Measurements from ENCODE around the gene DAB2. TPM values are rescaled to one million over a fixed set of nuclear protein-coding genes. Genes with fewer than 3 reads are reported as not detected.

Gene DAB2
- total and polyA plus RNA-seq, 2 donors from 2014 or later: 138 to 199 TPM

- no peaks in the 10 kb centered on the region for H3K36me3 ChIP-seq (ENCODE audit: control insufficient read depth in 2 of 3, insufficient read depth in 3 of 3, low read length in 3 of 3)
- H3K4me3 ChIP-seq (ENCODE audit: low read length in 3 of 3): no peak overlapping the region
- TF ChIP-seq CTCF (IDR thresholded peaks at IDR 0.05; ENCODE audit: borderline replicate concordance, extremely low read depth, insufficient read depth): no peak
- intact Hi-C loops (cut with DNase I): no loop called here
- no peaks in the 10 kb centered on the region for H3K4me1 ChIP-seq (ENCODE audit: control insufficient read depth in 2 of 3, insufficient read depth in 2 of 3, low read depth in 1 of 3, low read length in 3 of 3)
- no peak overlapping the region for H3K27ac ChIP-seq (ENCODE audit: low read depth in 2 of 2, low read length in 2 of 2)
- FAIRE-seq: no peak
- H3K27me3 ChIP-seq (ENCODE audit: control insufficient read depth, insufficient read depth, low read length): no peaks in the 10 kb centered on the region
- peaks cover 0 to 5% (median 0%) of the 10 kb centered on the region in 3 donors for H3K9me3 ChIP-seq (ENCODE audit: control insufficient read depth in 2 of 3, insufficient read depth in 1 of 3, low read length in 3 of 3)
- H3K9ac ChIP-seq (ENCODE audit: low read length in 3 of 3): no peak overlapping the region
- no peak for DNase-seq
Observed at GRCh38 chr5:39353717-39354399, 70.9 kb downstream of the DAB2 start.

GRCh38 chr5:39352951-39353350, 71.8 kb downstream of the DAB2 start:
- FAIRE-seq: no peak
- DNase-seq: no peak
- H3K4me1 ChIP-seq (ENCODE audit: control insufficient read depth in 2 of 3, insufficient read depth in 2 of 3, low read depth in 1 of 3, low read length in 3 of 3): no peaks in the 10 kb centered on the region
- H3K27me3 ChIP-seq (ENCODE audit: control insufficient read depth, insufficient read depth, low read length): no peaks in the 10 kb centered on the region
- H3K36me3 ChIP-seq (ENCODE audit: control insufficient read depth in 2 of 3, insufficient read depth in 3 of 3, low read length in 3 of 3): no peaks in the 10 kb centered on the region
- no peak overlapping the region for H3K4me3 ChIP-seq (ENCODE audit: low read length in 3 of 3)
- no peak for TF ChIP-seq CTCF (IDR thresholded peaks at IDR 0.05; ENCODE audit: borderline replicate concordance, extremely low read depth, insufficient read depth)
- no peak overlapping the region for H3K9ac ChIP-seq (ENCODE audit: low read length in 3 of 3)
- H3K9me3 ChIP-seq (ENCODE audit: control insufficient read depth in 2 of 3, insufficient read depth in 1 of 3, low read length in 3 of 3): peaks cover 0 to 5% (median 0%) of the 10 kb centered on the region in 3 donors
- intact Hi-C loops (cut with DNase I): no loop called here
- no peak overlapping the region for H3K27ac ChIP-seq (ENCODE audit: low read depth in 2 of 2, low read length in 2 of 2)

DNA sequence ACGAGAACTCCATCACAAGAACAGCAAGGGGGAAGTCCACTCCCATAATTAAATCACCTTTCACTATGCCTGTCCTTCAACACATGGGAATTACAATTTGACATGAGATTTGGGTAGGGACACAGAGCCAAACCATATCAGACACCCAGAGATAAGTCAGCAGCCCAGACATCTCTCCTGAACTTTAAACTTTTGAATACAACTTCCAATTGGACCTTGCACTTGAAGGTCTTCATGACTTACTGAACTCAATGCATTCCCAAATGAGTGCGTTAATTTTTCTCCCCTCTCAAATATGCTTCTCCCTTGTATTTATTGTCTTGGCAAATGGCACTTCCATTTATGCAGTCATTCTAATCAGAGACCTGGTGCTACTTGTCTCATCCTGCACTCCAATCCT, 72.6 kb downstream of the DAB2 start:
- no peaks in the 10 kb centered on the region for H3K36me3 ChIP-seq (ENCODE audit: control insufficient read depth in 2 of 3, insufficient read depth in 3 of 3, low read length in 3 of 3)
- H3K9me3 ChIP-seq (ENCODE audit: control insufficient read depth in 2 of 3, insufficient read depth in 1 of 3, low read length in 3 of 3): peaks cover 0 to 5% (median 0%) of the 10 kb centered on the region in 3 donors
- no peak for FAIRE-seq

More for the DNA sequence above, 72.6 kb downstream of the DAB2 start:
- TF ChIP-seq CTCF (IDR thresholded peaks at IDR 0.05; ENCODE audit: borderline replicate concordance, extremely low read depth, insufficient read depth): no peak
- no peaks in the 10 kb centered on the region for H3K4me1 ChIP-seq (ENCODE audit: control insufficient read depth in 2 of 3, insufficient read depth in 2 of 3, low read depth in 1 of 3, low read length in 3 of 3)
- H3K27me3 ChIP-seq (ENCODE audit: control insufficient read depth, insufficient read depth, low read length): no peaks in the 10 kb centered on the region
- intact Hi-C loops (cut with DNase I): no loop called here
- no peak for DNase-seq
- no peak overlapping the region for H3K9ac ChIP-seq (ENCODE audit: low read length in 3 of 3)
- no peak overlapping the region for H3K4me3 ChIP-seq (ENCODE audit: low read length in 3 of 3)
- H3K27ac ChIP-seq (ENCODE audit: low read depth in 2 of 2, low read length in 2 of 2): no peak overlapping the region

Measured in kidney (tissue), 14 donors.